HepG2 (cell line): ENCODE data around the gene TMEFF2. TPM values are rescaled to one million over a fixed set of nuclear protein-coding genes. Genes with fewer than 3 reads are reported as not detected.

Experiments used
- ARID3A ChIP-seq: IDR thresholded peaks from 2 replicates; pipeline ENCODE4 v1.6.1; 2012; ENCODE audit warnings: low read depth, low read length, improper control_type of control experiment
- ARID4A ChIP-seq: sonication (generic); formaldehyde crosslinking; IDR thresholded peaks from 2 replicates; pipeline ENCODE4 v1.5.0; 2020; ENCODE audit warnings: mild to moderate bottlenecking, missing genetic modification reagents, borderline replicate concordance
- BORCS8-MEF2B ChIP-seq: sonication (generic); formaldehyde crosslinking; IDR thresholded peaks from 2 replicates; pipeline ENCODE4 v1.8.0; 2022; ENCODE audit warnings: mild to moderate bottlenecking, missing genetic modification reagents
- CCDC6 ChIP-seq: sonication (generic); formaldehyde crosslinking; IDR thresholded peaks from 2 replicates; pipeline ENCODE4 v1.8.1; 2022; ENCODE audit warnings: mild to moderate bottlenecking, missing genetic modification reagents, moderate library complexity
- ERF ChIP-seq: IDR thresholded peaks from 2 replicates; pipeline ENCODE4 v1.6.1; 2018; ENCODE audit warnings: missing biosample characterization, missing genetic modification reagents
- MTA1 ChIP-seq: sonication (generic); formaldehyde crosslinking; IDR thresholded peaks from 2 replicates; pipeline ENCODE4 v1.4.0; 2020; ENCODE audit warnings: missing genetic modification reagents, mild to moderate bottlenecking, borderline replicate concordance
- NONO ChIP-seq, 2 experiments: fragments of 450-650 bp in 1 of 2; sonication (generic) in 1 of 2; formaldehyde crosslinking in 1 of 2; IDR thresholded peaks in 1 of 2; conservative IDR thresholded peaks in 1 of 2; 2 replicates each; pipeline versions ENCODE4 v1.6.1 to v1.8.0; 2017 to 2022; ENCODE audit warnings: mild to moderate bottlenecking in 1 of 2, missing genetic modification reagents in 1 of 2, moderate library complexity in 1 of 2
- PAXIP1 ChIP-seq: sonication (generic); formaldehyde crosslinking; conservative IDR thresholded peaks from 2 replicates; pipeline ENCODE4 v1.4.0; 2020; ENCODE audit warnings: mild to moderate bottlenecking, missing genetic modification reagents, moderate library complexity
- PPARG ChIP-seq: conservative IDR thresholded peaks from 2 replicates; pipeline ENCODE4 v1.6.1; 2016; ENCODE audit warnings: missing biosample characterization, missing genetic modification reagents
- TARDBP ChIP-seq: sonication (generic); formaldehyde crosslinking; IDR thresholded peaks from 2 replicates; pipeline ENCODE4 v1.8.0; 2022; ENCODE audit warnings: mild to moderate bottlenecking, missing genetic modification reagents
- ZBTB34 ChIP-seq: sonication (generic); formaldehyde crosslinking; IDR thresholded peaks from 2 replicates; pipeline ENCODE4 v1.8.0; 2022; ENCODE audit warnings: mild to moderate bottlenecking, missing genetic modification reagents
- ZIK1 ChIP-seq: sonication (generic); formaldehyde crosslinking; IDR thresholded peaks from 2 replicates; pipeline ENCODE4 v1.5.0; 2020; ENCODE audit warnings: mild to moderate bottlenecking, low read depth, missing genetic modification reagents, borderline replicate concordance
- ZNF326 ChIP-seq: sonication (generic); formaldehyde crosslinking; IDR thresholded peaks from 2 replicates; pipeline ENCODE4 v1.4.0; 2020; ENCODE audit warnings: missing genetic modification reagents, borderline replicate concordance
- ZNF883 ChIP-seq: sonication (generic); formaldehyde crosslinking; IDR thresholded peaks from 2 replicates; pipeline ENCODE4 v1.5.1; 2020; ENCODE audit warnings: mild to moderate bottlenecking, missing genetic modification reagents; ENCODE audit errors: not compliant biosample characterization
- polyA plus RNA-seq, 8 experiments: library from polyadenylated mRNA; depleted of rRNA in 3 of 8; stranded (reverse) in 7 of 8; unstranded in 1 of 8; fragments of >200 nt; fragmentation: Illumina TruSeq in 4 of 8; extraction: Trizol in 4 of 8; gene quantifications; 2 replicates each; pipeline versions ENCODE4 v1.2.1 to v1.2.3, GENCODE V29; 2011 to 2016; ENCODE audit warnings: low read depth in 4 of 8, missing spikeins in 1 of 8, mixed read lengths in 1 of 8; ENCODE audit not compliant: insufficient read depth in 1 of 8
- total RNA-seq, 5 experiments: library from RNA; depleted of rRNA; stranded (reverse); fragments of >200 nt; fragmentation: Illumina TruSeq; extraction: Trizol; gene quantifications; 2 replicates each; pipeline ENCODE4 v1.2.3, GENCODE V29; 2016; ENCODE audit warnings: low read depth in 1 of 5
- TF ChIP-seq, protein P1 (sequence below): sonication (generic); formaldehyde crosslinking; IDR thresholded peaks from 2 replicates; pipeline ENCODE4 v1.9.0; 2021; ENCODE audit warnings: missing genetic modification reagents, borderline replicate concordance

TMEFF2 gene
- total and polyA plus RNA-seq, 2 of the 13 experiments (the other 11 are each of a cell fraction or from before 2014, with no cell fraction given): not detected

DNA sequence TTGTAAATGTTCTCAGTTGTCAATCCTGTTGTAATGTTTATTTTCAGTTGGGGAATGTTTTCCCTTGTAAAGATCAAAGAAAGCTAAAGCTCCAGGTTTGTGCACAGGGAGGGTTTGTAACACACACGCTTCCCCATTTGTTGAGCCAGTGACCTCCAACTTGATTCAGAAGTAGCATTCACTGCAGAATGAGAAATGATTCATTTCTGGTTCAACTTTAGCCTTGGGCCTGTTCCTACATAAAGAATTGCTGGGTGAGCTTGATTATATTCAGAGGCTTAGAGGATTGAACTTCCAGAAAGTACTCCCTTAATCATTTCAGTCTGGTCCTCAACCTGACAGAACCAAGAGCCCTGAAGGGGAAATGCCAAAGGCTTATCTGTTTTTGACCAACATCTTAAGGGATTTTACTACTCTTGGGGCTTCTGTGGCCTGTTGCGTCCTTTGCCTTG, 277.3 kb downstream of the TMEFF2 start (continued):
- TF ChIP-seq PAXIP1 (CRISPR knock-in tag) (peak; percentile 75), ZNF326 (no peak), MTA1 (CRISPR knock-in tag) (no peak), ARID4A (CRISPR knock-in tag) (no peak), ZIK1 (no peak), PPARG (no peak), ZNF883 (CRISPR knock-in tag) (no peak), TARDBP (CRISPR knock-in tag) (no peak), ZBTB34 (CRISPR knock-in tag) (no peak), NONO (IDR thresholded peaks at IDR 0.05) (no peak), NONO (CRISPR knock-in tag; conservative IDR thresholded peaks at IDR 0.05) (no peak), ARID3A (peak; percentile 56), CCDC6 (CRISPR knock-in tag) (no peak), ERF (CRISPR knock-in tag) (peak; percentile 41; the same call in 1 of the 2 replicates), BORCS8-MEF2B (CRISPR knock-in tag) (no peak)
- TF ChIP-seq, protein P1, sequence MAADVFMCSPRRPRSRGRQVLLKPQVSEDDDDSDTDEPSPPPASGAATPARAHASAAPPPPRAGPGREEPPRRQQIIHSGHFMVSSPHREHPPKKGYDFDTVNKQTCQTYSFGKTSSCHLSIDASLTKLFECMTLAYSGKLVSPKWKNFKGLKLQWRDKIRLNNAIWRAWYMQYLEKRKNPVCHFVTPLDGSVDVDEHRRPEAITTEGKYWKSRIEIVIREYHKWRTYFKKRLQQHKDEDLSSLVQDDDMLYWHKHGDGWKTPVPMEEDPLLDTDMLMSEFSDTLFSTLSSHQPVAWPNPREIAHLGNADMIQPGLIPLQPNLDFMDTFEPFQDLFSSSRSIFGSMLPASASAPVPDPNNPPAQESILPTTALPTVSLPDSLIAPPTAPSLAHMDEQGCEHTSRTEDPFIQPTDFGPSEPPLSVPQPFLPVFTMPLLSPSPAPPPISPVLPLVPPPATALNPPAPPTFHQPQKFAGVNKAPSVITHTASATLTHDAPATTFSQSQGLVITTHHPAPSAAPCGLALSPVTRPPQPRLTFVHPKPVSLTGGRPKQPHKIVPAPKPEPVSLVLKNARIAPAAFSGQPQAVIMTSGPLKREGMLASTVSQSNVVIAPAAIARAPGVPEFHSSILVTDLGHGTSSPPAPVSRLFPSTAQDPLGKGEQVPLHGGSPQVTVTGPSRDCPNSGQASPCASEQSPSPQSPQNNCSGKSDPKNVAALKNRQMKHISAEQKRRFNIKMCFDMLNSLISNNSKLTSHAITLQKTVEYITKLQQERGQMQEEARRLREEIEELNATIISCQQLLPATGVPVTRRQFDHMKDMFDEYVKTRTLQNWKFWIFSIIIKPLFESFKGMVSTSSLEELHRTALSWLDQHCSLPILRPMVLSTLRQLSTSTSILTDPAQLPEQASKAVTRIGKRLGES (CRISPR knock-in tag): no peak
